MM.1S (cell line): Measurements from ENCODE around the gene SYNDIG1.

Source experiments
- CTCF ChIP-seq: fragments of 300-600 bp; sonication (generic); IDR thresholded peaks from 2 replicates; pipeline ENCODE4 v1.5.1; 2016; ENCODE audit warnings: antibody characterized with exemption, low read length, mixed read lengths
- EZH2phosphoT487 ChIP-seq: fragments of 300-600 bp; sonication (generic); IDR thresholded peaks from 2 replicates; pipeline ENCODE4 v1.6.1; 2018; ENCODE audit warnings: antibody characterized with exemption, low read length

DNA sequence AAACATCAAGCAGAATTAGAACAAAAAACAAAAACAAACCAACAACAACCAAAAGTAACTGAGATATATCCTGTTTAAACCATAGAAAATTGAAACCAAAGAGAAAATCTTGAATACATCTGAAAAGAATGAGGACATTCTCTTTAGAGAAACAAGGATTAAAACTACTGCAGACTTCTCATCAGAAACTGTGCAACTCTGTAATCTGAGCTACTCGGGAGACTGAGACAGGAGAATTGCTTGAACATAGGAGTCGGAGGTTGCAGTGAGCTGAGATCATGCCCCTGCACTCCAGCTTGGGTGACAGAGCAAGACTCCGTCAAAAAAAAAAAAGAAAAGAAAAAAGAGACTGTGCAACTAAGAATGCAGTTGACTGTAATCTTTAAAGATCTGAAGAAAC, 153.4 kb downstream of the SYNDIG1 start:
- no peak for TF ChIP-seq CTCF
- no peak for TF ChIP-seq EZH2phosphoT487
